ENCODE results near the gene RABGAP1. TPM values are rescaled to one million over a fixed set of nuclear protein-coding genes. Genes with fewer than 3 reads are reported as not detected.

The RABGAP1 gene
- total RNA-seq, 1 experiment from 2014 or later, result 15.3 TPM

GRCh38 chr9:123129423-123129822, 188.6 kb downstream of the RABGAP1 start:
- Histone ChIP-seq H3K9me3 (no peaks in the 10 kb centered on the region), H3K36me3 (no peaks in the 10 kb centered on the region), H3K27me3 (no peaks in the 10 kb centered on the region), H3K4me3 (no peak overlapping the region)
- no peak for DNase-seq

GRCh38 chr9:123131258-123131657, 190.4 kb downstream of the RABGAP1 start:
- Histone ChIP-seq H3K36me3 (no peaks in the 10 kb centered on the region), H3K4me3 (no peak overlapping the region), H3K27me3 (no peaks in the 10 kb centered on the region), H3K9me3 (no peaks in the 10 kb centered on the region)
- peak; percentile 42 for DNase-seq

GRCh38 chr9:123131993-123132392, 191.2 kb downstream of the RABGAP1 start:
- no peaks in the 10 kb centered on the region for H3K36me3 ChIP-seq
- H3K4me3 ChIP-seq, result no peak overlapping the region
- no peaks in the 10 kb centered on the region for H3K27me3 ChIP-seq
- DNase-seq, result no peak
- no peaks in the 10 kb centered on the region for H3K9me3 ChIP-seq

DNA sequence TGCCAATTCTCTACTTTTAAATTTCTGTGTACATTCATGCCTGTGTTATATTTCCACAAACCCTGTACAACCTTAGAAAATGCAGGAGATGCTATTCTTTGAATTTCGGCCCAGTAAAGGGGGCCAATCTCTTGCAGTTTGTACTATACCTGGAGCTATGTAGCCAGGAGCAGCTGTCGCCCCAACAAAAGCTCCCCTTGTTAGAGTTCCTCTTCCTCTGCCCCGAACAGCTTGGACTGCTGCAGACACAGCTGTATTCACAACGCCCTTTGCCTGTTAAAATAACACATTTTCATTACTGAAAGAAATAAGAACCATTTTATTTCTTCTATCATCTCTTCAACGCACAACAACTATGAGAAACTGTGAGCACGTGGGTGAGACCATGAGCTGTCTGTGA, 191.9 kb downstream of the RABGAP1 start:
- Histone ChIP-seq H3K4me3 (no peak overlapping the region), H3K9me3 (no peaks in the 10 kb centered on the region), H3K27me3 (no peaks in the 10 kb centered on the region), H3K36me3 (no peaks in the 10 kb centered on the region)
- no peak for DNase-seq

- DNase-seq, result no peak
- no peaks in the 10 kb centered on the region for H3K36me3 ChIP-seq
- H3K9me3 ChIP-seq, result no peaks in the 10 kb centered on the region
- no peaks in the 10 kb centered on the region for H3K27me3 ChIP-seq
- no peak overlapping the region for H3K4me3 ChIP-seq
These were observed 194.6 kb downstream of the RABGAP1 start for GRCh38 chr9:123135430-123135829.

- no peaks in the 10 kb centered on the region for H3K36me3 ChIP-seq
- no peak overlapping the region for H3K4me3 ChIP-seq
- H3K27me3 ChIP-seq, result no peaks in the 10 kb centered on the region
- no peaks in the 10 kb centered on the region for H3K9me3 ChIP-seq
- no peak for DNase-seq
These were observed 197.3 kb downstream of the RABGAP1 start for GRCh38 chr9:123138163-123138562.

- H3K36me3 ChIP-seq, result no peaks in the 10 kb centered on the region
- H3K27me3 ChIP-seq, result no peaks in the 10 kb centered on the region
- H3K9me3 ChIP-seq, result no peaks in the 10 kb centered on the region; the same call in none of the 2 replicates
- no peak overlapping the region for H3K4me3 ChIP-seq
- no peak for DNase-seq
These were observed 208.2 kb downstream of the RABGAP1 start for GRCh38 chr9:123149067-123149466.

DNA sequence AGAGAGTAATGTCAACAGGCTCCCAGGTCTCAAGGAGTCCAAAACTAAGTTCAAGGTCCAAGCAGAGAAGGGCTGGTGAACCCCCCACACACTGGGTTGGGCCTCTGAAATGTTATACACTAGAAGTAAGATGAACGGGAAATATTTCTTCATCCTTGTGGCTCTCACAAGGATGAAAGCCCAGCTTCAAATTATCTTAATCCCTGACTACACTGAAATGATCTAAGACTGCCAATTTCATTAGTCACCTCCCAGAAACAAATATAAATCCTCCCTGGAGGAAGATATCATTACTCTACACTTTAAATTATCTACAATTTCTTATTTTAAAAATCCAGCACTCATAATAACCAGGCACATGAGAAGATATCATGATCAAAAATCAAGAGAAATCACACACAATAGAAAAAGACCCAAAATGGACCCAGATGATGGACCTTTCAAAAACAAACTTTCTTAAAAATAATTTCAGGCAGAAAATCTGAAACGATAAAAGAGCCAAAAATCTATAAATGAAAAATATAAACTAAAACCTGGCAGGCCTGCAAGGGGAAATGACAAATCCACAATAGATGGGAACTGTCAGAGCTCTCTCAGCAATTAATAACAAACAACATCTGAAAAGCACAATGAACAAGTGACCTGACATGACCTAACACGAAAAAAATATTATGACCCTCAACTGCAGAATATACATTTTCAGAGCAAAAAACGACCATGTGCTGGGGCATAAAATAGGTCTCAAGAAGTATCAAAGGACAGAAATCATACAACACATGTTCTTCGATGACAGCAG, 210.1 kb downstream of the RABGAP1 start:
- peak; percentile 54 for DNase-seq

More for the DNA sequence above, 210.1 kb downstream of the RABGAP1 start:
- Histone ChIP-seq H3K27me3 (no peaks in the 10 kb centered on the region), H3K36me3 (no peaks in the 10 kb centered on the region), H3K4me3 (no peak overlapping the region), H3K9me3 (no peaks in the 10 kb centered on the region; the same call in none of the 2 replicates)

Other genes with a start within 250 kb of the RABGAP1 start
- not detected in 2 replicates for gene OR1L4, start 217.0 kb upstream of the RABGAP1 start, total RNA-seq (2014; rRNA removed; shearing (Covaris generic); ENCODE audit: low replicate concordance)
- gene OR1L6, start 198.7 kb upstream of the RABGAP1 start, total RNA-seq (2014; rRNA removed; shearing (Covaris generic); ENCODE audit: low replicate concordance), result not detected in 2 replicates
- not detected in 2 replicates for gene OR5C1, start 152.1 kb upstream of the RABGAP1 start, total RNA-seq (2014; rRNA removed; shearing (Covaris generic); ENCODE audit: low replicate concordance)
- not detected in 2 replicates for gene OR1K1, start 140.9 kb upstream of the RABGAP1 start, total RNA-seq (2014; rRNA removed; shearing (Covaris generic); ENCODE audit: low replicate concordance)
- gene PDCL, start 112.4 kb upstream of the RABGAP1 start, total RNA-seq (2014; rRNA removed; shearing (Covaris generic); ENCODE audit: low replicate concordance), result 23.4 and 25.8 TPM in 2 replicates
- 17.6 and 25.1 TPM in 2 replicates for gene RC3H2, start 35.7 kb upstream of the RABGAP1 start, total RNA-seq (2014; rRNA removed; shearing (Covaris generic); ENCODE audit: low replicate concordance)
- gene ZBTB6, start 27.7 kb upstream of the RABGAP1 start, total RNA-seq (2014; rRNA removed; shearing (Covaris generic); ENCODE audit: low replicate concordance), result 4.3 and 8.0 TPM in 2 replicates
- gene ZBTB26, start 9.5 kb upstream of the RABGAP1 start, total RNA-seq (2014; rRNA removed; shearing (Covaris generic); ENCODE audit: low replicate concordance), result 0.82 and 2.3 TPM in 2 replicates
- gene GPR21, start 92.6 kb downstream of the RABGAP1 start, total RNA-seq (2014; rRNA removed; shearing (Covaris generic); ENCODE audit: low replicate concordance), result not detected in 2 replicates

All from MG63 (cell line).